Measurements from ENCODE around the gene TRAPPC11. TPM values are rescaled to one million over a fixed set of nuclear protein-coding genes. Genes with fewer than 3 reads are reported as not detected.
A peak's percentile ranks its signal among the peaks of the same experiment; 100 is the strongest.
"Not testable (repeated sequence)": the region's sequence is repeated elsewhere in the genome, so short reads cannot be mapped to it uniquely, and the experiment has no call there.

Gene TRAPPC11
- total and polyA plus RNA-seq, 8 donors, result 8.6 to 19.2 (median 16.0) TPM

DNA sequence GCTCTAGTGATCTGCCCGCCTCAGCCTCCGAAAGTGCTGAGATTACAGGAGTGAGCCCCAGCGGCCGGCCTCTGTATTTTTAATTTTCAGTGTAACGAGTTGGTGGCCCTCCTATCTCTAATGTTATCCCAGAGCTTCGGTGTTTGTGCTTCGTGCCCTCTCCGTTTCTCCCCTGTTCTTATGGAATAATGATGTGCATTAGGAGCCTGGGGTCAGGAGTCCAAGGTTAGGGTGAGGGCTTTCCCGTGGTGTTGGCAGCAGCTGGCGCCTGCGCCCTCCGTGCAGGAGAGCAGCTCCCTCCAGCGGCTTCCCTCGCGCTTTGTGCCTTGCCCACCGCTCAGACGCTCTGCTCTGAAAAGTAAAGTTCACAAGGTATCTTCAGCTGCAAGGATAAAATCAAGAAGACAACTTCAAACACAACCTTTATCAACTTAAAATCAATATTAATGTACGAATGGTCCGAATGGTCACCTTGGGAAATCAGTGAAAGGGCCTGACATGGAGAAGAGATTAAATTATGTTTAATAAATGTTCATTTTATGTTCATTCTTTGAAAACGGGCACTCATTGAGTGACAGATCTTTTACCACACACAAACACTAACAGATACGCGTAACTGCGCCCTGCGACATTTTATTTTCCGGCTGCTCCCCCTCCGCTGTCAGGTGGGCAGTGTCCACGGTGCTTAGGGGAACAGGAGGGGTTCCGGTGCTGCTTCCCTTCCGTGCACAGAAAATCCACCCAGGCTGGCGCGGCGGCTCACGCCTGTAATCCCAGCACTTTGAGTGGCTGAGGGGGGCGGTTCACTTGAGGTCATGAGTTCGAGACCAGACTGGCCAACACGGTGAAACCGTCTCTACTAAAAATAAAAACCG is 62.4 kb downstream of the TRAPPC11 start:
- ATAC-seq (peak; percentile 82 to 91 (median 82)), DNase-seq (peak; percentile 83 to 94 (median 87)), FAIRE-seq (no peak)
- TF ChIP-seq, protein P1, sequence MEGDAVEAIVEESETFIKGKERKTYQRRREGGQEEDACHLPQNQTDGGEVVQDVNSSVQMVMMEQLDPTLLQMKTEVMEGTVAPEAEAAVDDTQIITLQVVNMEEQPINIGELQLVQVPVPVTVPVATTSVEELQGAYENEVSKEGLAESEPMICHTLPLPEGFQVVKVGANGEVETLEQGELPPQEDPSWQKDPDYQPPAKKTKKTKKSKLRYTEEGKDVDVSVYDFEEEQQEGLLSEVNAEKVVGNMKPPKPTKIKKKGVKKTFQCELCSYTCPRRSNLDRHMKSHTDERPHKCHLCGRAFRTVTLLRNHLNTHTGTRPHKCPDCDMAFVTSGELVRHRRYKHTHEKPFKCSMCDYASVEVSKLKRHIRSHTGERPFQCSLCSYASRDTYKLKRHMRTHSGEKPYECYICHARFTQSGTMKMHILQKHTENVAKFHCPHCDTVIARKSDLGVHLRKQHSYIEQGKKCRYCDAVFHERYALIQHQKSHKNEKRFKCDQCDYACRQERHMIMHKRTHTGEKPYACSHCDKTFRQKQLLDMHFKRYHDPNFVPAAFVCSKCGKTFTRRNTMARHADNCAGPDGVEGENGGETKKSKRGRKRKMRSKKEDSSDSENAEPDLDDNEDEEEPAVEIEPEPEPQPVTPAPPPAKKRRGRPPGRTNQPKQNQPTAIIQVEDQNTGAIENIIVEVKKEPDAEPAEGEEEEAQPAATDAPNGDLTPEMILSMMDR (IDR thresholded peaks at IDR 0.05), result peak; percentile 15 to 44 (median 29)
- H3K27me3 ChIP-seq, result no peaks in the 10 kb centered on the region
- WGBS, 2 donors, result 11 to 15% methylated on average over 38 of the region's 38 CpGs
- H3K36me3 ChIP-seq, result no peaks in the 10 kb centered on the region
- peak overlapping the region in 2 of 4 donors; percentile 42 to 50 for H3K4me3 ChIP-seq
- peaks cover 0 to 12% (median 4%) of the 10 kb centered on the region in 3 donors for H3K4me1 ChIP-seq
- H3K27ac ChIP-seq, result peak overlapping the region; percentile 59 to 82 (median 77)
- intact Hi-C loops (cut with DNase I), result no loop called here
- H3K9me3 ChIP-seq, result no peaks in the 10 kb centered on the region

DNA sequence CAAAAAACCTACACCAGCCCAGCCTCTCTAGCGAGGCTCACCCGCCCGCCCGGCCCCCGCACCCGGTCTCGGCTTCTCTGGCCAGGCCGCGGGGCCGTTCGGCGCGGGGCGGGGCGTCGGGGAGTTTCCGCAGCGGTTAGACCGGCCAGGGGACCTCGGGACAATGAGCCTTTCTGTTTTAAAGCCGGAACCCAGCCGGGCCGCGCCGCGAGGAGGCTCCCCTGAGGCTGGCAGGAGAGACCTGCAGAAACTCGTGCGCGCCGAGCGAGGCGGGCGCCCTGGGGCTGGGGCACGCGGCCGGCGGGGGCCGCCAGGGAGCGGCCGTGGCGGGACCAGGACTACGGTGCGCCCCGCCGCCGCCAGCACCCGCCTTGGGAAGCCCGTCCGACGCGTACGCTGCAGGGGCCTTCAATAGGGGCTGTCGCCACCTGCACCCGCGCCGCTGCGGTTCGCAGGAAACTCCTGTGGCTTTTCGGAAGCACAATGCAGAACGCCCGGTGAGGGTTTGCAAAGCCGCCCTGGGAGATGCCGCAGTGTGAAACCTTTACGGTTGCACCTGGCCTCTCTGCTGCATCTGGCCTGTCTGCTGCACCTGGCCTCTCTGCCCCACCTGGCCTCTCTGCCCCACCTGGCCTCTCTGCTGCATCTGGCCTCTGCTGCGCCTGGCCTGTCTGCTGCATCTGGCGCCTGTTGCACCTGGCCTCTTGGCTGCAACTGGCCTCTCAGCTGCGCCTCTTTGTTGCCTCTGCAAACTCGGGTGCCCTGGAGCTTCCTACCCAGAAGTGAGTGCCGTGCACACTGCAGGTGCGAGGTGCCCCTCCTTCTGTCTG is 63.9 kb downstream of the TRAPPC11 start:
- Histone ChIP-seq H3K9me3 (no peaks in the 10 kb centered on the region), H3K27ac (peak overlapping the region; percentile 59 to 82 (median 77)), H3K4me3 (peak overlapping the region; percentile 16 to 50 (median 36)), H3K36me3 (no peaks in the 10 kb centered on the region), H3K27me3 (no peaks in the 10 kb centered on the region), H3K4me1 (peaks cover 0 to 12% (median 4%) of the 10 kb centered on the region in 3 donors)
- FAIRE-seq (no peak), ATAC-seq (peak; percentile 68 to 81 (median 77)), DNase-seq (peak; percentile 71 to 91 (median 83))
- intact Hi-C loops (cut with DNase I), result no loop called here
- TF ChIP-seq, protein P1 (IDR thresholded peaks at IDR 0.05), result no peak
- WGBS, 2 donors, result 1 to 2% methylated on average over 70 of the region's 70 CpGs

DNA sequence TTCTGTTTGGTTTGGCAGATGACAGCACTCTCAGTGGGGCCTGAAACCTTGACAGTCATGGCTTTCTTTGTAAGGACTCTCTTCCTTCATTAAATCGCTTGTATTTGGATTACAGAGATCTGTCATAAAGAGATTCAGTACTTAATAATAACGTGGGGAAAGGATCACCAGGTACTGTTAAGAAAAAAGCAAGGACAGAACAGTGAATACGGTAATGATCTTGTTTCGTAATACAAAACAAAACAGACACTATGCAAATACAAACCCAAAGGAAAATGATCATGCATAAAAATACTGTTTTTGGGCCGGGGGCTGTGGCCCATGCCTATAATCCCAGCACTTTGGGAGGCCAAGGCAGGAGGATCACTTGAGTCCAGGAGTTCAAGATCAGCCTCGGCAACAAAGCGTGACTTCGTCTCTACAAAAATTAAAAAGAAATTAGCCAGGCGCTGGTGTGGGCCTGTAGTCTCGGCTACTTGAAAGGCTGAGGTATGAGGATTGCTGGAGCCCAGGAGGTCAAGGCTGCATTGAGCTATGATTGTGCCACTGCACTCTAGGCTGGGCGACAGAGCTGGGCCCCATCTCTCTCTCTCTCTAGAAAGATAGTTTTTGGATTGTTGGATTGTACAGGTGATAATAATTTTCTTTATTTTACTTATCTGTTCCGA is 64.6 kb downstream of the TRAPPC11 start:
- H3K27ac ChIP-seq, result peak overlapping the region; percentile 59 to 82 (median 77)
- TF ChIP-seq, protein P1 (IDR thresholded peaks at IDR 0.05), result no peak
- ATAC-seq (peak in 2 of 4 donors; percentile 1 to 2), FAIRE-seq (no peak), DNase-seq (no peak)
- H3K4me3 ChIP-seq, result peak overlapping the region in 2 of 4 donors; percentile 42 to 50
- intact Hi-C loops (cut with DNase I), result no loop called here
- H3K9me3 ChIP-seq, result no peaks in the 10 kb centered on the region
- H3K36me3 ChIP-seq, result no peaks in the 10 kb centered on the region
- no peaks in the 10 kb centered on the region for H3K27me3 ChIP-seq
- peaks cover 0 to 12% (median 4%) of the 10 kb centered on the region in 3 donors for H3K4me1 ChIP-seq
- 54 to 61% methylated on average over 12 of the region's 12 CpGs for WGBS, 2 donors

DNA sequence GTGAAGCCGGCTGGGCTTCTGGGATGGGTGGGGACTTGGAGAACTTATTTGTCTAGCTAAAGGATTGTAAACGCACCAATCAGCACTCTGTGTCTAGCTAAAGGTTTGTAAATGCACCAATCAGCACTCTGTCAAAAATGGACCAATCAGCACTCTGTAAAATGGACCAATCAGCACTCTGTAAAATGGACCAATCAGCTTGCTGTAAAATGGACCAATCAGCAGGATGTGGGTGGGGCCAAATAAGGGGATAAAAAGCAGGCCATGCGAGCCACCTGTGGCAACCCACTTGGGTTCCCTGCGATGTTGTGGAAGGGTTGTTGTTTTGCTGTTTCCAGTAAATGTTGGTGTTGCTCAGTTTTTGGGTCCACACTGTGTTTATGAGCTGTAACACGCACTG is 66.5 kb downstream of the TRAPPC11 start:
- H3K4me1 ChIP-seq, result peaks cover 0 to 12% (median 4%) of the 10 kb centered on the region in 3 donors
- H3K4me3 ChIP-seq; H3K9me3 ChIP-seq; intact Hi-C loops (cut with DNase I); H3K27me3 ChIP-seq; H3K36me3 ChIP-seq; DNase-seq; ATAC-seq; H3K27ac ChIP-seq; FAIRE-seq: not testable (repeated sequence)
- 78 to 94% methylated on average over 5 of the region's 5 CpGs for WGBS, 2 donors

DNA sequence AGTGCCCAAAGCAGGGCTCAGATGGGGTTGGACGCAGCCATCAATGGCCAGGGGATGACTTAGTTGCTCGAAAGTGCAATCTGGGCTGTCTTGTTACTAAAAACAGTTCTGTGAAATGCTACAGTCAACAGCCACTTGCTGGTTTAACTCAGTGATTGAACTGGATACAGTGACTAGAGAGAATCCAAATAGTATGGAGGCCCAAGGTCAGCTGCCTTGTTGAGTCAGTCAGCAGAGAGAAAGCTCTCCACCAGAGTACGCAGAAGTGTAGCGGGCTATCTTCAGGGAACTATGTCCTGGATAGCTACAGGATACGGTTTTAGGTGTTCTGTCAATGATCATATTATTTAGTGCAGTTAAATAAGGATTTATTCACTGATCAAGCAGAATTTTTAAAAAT is 68.4 kb downstream of the TRAPPC11 start:
- TF ChIP-seq, protein P1 (IDR thresholded peaks at IDR 0.05), result no peak

More for the DNA sequence above, 68.4 kb downstream of the TRAPPC11 start:
- Histone ChIP-seq H3K4me1 (peaks cover 0 to 7% (median 0%) of the 10 kb centered on the region in 3 donors), H3K27me3 (no peaks in the 10 kb centered on the region), H3K4me3 (no peak overlapping the region), H3K9me3 (no peaks in the 10 kb centered on the region), H3K27ac (no peak overlapping the region), H3K36me3 (no peaks in the 10 kb centered on the region)
- no peak for FAIRE-seq
- intact Hi-C loops (cut with DNase I), result no loop called here
- no peak for DNase-seq
- no peak for ATAC-seq
- 88 to 93% methylated on average over 5 of the region's 5 CpGs for WGBS, 2 donors

Data from pancreas (tissue), 10 donors.